ENCODE results near the gene TUSC2.

The TUSC2 gene

DNA sequence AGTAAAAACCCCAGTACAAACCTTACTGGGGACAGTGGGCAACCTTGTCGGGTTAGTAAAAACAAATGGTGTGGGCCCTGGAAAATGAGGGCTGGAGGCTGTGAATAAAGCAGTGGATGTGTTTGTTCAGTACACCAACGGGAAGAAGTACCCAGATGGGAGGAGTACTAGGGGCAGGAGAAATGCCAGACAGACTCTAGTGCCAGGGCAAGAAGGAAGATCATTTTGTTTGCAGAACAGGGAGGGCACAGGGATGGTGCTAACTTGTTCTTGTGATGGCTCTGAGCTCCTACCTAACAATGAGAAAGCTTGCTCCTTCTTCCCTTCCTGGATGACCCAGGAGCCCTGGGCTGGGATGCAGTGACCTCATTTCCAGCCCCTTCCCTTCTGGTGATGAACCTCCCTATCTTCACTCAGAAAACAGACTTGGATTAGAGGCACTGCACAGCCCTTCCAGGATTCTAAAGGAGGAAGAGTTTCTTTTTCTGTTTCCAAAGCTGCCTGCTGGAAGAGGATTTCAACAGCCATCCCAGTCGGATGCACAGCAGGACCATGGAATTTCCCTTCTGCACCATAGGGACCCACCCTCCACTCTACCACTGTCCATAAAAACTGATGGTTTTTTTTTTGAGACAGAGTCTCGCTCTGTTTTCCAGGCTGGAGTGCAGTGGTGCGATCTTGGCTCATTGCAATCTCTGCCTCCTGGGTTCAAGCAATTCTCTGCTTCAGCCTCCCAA is 6.5 kb upstream of the TUSC2 start:
- no peak for DNase-seq

DNA sequence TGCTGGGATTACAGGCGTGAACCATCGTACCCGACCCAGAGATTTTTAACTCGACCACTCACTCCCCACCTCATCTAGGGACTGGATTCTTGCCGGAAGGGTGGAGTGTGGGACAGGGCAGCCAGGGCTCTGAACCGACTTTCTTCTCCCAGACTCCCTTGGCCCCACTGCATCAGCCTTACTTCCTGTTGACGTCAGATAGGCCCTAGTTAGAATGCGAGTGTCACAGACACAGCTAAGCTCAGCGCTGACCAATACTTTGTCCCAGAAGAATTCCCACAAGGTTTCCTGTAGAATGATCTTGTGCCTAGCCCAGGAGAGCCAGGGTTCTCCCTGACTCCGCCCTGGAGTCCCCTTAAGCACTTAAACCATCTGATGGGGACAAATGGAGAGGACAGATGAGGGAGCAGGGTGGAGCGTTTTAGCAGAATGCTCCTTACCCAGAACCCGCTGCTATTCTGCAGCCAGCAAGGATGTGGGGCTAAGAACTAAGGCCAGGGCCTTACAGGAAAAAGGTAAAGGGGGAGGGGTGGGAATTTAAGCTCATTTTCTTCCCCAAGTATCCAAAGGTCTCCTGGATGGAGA is 5.8 kb upstream of the TUSC2 start:
- no peak for DNase-seq

DNA sequence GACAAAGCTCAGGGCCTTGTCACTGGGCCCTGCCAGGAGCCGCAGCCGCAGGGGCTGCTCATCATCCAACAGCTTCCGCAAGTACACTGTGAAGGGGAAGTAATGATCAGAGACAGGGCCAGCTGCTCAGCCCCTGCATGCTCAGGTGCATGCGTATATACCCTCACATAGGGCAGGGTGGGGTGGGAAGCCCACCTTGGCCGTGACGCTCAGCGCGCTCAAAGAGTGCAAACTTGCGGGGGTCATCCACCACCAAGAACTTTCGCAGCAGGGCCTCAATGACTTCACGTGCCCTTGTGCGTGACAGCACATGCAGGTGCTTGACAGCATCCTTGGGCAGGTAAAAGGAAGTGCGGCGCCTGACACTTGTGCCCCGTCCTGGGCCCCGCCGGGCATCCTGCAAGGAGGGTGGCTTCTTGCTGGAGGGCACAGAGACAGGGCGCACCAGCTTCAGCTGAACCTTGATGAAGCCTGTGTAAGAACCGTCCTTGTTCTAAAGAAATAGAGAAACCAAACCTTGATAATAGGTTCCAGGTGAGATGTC is 3.4 kb upstream of the TUSC2 start:
- no peak for DNase-seq

- no peak for DNase-seq
These were observed 2.3 kb upstream of the TUSC2 start for GRCh38 chr3:50330330-50330729.

DNA sequence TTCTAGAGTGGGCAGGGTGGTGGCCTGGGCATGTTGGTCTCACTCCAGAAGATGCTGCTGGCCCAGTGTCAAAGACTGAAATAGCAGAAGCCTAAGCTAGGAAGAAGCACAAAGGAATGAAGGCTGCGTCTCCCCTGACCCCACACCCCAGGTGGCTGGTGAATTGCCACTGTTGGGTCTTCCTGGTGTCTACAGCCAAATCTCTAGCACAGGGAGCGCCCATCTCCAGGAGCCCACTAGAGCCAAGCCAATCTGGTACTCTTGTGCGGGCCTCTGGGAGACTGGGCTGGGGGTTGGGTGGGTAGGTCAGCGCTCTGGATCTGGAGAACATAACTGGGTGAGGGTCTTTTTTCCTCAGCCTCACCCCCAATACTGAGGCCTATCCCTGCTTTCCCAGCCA is 894 bp downstream of the TUSC2 start:
- DNase-seq: no peak

DNA sequence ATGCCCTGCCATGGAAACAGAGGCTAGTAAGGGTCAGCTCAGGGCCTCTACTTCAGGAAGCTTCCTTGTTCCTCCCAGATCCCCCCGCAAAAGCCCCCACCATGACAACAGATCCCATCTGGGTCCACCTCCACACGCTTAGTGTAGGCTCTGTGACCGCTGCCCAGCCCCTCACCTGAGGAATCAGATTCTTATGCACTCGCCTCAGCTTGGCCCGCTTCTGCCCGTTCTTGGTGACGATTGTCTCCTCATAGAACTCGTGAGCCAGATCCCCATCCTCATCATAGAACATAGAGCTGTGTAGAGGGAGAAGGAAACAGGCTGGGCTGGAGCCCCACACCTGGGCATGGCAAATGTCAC is 1.9 kb downstream of the TUSC2 start:
- no peak for DNase-seq

DNA sequence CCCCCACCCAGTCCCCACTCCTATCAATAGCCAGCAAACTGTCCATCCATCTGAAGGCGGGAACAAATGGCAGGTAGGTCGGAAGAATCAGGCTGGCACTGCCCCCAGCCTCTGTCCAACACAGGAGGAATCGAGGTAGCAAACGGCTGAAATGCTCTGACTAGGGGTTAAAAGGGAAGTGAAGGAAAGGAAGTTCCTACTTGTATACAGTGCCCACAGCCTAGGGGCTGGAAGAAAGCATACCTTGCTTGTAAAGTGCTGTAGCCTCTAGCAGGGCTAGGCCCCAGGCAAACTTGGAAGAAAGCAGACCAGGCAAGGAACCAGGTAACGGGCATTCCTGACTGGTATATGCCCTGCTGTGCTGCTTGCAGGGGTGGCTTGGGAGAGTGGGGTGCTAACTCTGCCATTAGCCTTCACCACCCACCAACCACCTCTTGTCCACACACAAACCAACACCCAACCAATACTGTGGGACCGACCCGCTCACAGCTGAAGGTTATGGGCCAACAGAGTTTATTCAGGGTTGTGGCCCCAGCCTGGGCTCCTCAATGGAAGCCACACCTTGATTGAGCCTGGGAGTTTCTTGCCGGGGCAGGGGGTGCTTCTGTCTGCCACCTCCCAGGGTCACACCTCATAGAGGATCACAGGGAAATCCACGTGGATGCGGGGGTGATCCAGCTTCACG is 2.4 kb downstream of the TUSC2 start:
- DNase-seq: no peak

- no peak for DNase-seq
These were observed 2.9 kb downstream of the TUSC2 start for GRCh38 chr3:50325113-50325480.

DNA sequence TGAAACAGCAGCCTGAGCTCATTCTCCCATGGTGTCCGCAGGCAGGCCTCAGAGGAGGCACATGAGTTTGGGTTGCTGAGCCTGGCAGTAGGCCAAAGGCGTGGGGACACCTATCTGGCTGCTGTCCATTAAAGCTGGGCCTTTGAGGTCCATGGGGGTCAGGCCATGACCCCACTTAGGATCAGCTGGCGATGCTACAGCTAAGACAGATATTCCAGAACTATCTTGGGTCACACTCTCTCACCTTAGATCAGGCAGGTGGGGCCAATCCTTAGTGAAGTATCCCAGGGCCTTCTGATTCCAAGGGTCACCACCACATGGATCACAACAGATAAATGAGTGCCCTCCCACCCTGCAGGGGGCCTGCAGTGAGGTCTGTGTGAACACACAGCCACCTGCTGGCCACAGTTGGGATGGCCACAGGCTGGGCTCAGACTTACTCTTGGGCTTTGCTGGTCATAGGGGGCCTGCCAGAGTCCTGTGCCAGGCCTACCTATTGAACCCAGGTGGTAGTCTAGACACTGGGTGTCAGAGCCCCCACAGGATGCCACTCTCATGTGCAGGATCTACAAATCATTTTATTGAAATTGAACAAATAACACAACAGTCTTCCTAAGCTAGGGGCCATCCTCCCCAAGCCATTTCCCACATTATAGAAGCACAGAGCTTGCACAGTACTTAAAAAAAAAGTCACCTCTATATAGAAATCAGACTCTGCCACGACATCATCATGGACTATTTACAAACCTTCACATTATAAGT is 3.5 kb downstream of the TUSC2 start:
- DNase-seq: peak; percentile 70

DNA sequence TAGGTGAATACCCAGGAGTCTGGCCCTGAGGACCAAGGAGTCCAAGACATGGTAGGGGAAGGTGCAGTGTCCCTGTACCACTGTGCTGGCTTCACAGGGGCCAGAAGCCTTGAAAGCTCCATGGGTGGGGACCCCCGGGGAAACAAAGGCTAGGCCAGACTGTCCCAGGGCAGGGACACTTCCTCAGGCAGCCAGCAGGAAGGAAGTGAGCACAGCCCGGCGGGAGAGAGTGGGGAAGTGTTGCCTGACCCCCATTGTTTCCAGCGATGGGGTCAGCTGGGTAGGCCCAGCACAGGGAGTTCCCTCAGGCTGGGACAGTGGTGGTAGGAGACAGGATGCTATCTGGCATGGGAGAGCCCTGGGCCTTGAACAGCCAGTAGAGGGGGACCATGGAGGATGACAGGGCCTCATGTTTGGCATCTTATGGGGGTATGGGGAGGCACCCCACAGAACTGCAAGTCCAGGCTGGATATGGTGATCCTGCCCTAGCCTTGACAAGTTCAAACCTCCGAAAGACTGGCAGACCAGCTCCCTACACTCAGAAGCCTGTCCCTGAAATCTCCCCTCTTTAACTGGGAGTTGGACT is 4.3 kb downstream of the TUSC2 start:
- DNase-seq: no peak

- no peak for DNase-seq
These were observed 4.9 kb downstream of the TUSC2 start for GRCh38 chr3:50323092-50323600.

DNA sequence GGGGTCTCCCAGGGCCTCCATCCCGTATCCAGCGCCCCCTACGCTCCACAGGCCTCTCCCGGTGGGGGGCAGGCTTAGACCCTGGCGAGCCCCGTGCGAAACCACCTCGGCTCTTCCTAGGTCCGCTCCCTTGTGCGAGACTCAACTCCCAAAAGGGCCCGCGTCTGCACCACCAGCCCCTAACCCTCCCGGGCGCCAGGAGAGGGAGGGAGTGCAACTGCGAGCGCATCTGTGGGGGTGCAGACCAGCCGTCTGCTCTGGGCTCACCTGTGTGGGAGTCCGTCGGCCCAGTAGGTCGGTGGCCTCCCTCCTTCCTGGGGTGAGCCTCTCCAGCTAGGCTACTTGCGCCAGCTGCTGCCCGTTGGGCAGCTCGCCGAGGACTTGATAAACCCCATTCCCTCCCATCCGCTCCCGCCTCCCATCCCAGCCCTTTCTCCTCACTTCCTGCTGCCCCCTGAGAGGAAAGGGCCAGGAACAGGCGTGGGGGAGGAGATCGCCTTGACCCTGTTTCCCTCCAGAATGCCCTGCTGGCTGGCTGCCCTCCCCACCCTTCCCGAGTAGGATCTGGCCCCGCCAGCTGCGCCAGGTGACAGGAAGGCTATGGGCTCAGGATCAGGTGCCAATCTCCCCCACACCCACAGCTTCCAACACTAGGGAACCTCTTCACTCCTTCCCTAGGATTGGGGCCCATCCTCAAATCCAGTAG is 5.5 kb downstream of the TUSC2 start, which contains the start of gene HYAL2:
TSS of gene HYAL2 (minus strand) at position 360 of the 706 bp plus-strand sequence. CDS start 2,256 bp downstream, outside the sequence.
- no peak for DNase-seq

DNA sequence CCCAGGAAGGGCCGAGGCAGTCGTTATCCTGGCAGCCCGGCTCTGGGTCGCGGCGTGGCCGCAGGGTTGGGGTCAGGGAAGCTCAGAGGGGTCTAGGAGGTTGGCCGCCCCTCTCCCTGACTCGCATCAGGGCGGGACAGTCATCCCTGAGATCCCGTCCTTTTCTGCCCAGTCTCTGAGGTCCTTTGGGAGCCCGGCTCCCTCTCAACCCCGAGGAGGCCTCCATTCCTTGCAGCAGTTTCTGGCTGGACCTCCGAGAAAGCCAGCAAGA is 6.0 kb downstream of the TUSC2 start:
- no peak for DNase-seq

- DNase-seq: peak; percentile 86
These were observed 6.5 kb downstream of the TUSC2 start for GRCh38 chr3:50321336-50322114.

DNA sequence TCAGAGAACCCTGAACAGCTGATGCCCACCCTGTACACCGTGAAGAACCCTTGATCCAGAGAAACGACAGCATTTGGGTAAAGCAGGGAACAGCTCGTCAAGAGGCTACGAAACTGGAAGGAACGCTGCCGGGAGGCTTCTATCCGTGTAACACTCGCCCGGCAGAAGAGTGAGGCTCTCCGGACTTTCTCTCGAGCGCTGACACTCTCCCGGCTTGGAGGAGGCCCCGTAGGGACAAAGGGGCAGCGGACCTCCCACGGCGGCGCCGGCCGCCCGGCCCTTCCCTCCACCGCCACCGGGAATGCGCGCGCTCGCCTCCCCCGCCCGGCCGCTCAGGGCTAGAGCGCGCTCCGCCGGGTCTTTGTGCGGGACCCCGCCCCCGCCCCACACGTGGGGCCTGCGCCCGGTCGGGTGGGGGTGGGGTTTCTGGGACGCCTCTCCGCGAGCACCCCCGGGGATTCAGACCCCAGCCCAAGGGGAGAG is 7.1 kb downstream of the TUSC2 start:
- DNase-seq: no peak

DNA sequence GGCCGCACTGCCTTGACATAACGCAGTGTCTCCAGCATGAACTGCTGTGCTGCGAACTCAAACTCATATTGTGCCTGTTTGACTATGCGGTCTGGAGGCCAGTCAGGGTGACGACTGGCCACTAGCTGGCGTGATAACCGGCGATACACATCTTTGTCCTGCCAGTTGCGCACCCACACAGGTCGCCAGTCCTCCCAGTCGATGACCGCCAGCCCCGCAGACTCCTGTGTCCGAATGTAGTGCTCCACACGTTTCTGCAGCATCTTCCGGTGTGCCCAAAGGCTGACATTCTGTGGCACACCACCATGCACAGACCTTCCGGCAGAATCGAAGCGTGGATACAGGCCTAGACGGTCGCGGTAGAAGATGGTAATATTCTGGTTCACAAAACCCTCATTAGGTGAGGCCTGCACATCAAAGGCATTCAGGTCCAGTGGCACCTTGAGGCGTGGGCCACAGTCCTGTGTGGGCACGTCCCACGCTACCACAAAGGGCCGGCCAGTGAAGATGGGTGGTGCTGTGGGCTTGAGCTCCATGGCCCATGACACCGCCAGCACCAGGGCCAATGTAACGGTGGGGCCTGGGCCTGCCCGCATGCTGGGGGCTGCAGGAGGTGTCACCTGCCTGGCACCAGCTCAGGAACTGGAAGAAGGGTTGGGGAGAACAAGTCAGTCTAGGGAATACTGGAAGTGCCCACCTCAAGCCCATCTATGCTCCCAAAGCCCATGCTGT is 8.0 kb downstream of the TUSC2 start:
- no peak for DNase-seq

DNA sequence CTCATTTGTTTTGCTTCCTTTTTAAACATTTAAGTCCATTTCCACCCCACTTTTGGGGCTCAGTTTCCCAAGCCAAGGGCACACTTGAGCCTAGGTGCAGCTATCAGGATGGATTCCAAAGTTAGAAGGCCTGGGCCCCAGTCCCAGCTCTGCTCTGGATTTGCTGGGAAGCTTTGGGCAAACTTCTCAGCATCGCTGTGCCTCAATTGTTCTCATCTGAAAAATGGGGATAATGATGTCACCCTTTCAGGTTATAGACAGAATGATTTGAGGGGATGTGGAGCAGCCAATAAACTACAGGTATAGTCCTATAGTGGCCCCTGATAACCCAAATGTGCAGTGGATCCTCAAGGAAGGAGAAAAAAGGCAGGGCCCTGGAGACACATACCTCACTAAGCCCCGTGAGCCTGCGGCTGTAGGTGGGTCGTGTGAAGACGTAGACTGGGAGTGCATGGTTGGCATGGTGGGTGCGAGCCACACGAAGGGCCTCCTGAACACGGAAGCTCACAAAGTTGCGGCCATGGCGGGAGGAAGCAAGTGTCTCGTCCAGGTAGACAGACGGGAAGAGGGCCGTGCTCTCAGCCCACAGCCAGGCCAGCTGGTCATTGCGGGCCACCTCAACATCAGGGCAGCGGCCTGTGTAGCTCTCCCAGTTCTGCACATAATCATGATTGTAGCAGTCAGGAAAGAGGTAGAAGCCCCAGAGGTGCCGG is 8.7 kb downstream of the TUSC2 start:
- DNase-seq: no peak

DNA sequence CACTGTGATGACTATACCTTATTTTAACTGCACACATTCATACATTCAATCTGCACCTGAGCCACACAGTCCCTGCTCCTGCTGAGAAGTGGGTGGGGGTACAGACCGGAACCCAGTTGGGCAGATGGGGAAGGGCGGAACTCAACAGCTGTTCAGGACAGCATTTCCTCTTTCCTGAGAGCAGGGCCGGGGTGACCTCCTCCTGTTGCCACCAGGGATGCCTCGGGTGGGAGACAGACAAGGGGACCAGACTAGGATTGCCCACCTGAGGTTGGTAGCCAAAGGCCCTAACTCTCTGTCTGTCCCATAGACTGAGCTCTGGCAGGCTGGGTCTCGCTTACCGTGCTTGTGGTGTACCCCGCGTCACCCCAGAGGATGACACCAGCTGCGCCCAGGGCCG is 9.4 kb downstream of the TUSC2 start:
- DNase-seq: no peak

- DNase-seq: no peak
These were observed 9.9 kb downstream of the TUSC2 start for GRCh38 chr3:50318163-50318562.

DNA sequence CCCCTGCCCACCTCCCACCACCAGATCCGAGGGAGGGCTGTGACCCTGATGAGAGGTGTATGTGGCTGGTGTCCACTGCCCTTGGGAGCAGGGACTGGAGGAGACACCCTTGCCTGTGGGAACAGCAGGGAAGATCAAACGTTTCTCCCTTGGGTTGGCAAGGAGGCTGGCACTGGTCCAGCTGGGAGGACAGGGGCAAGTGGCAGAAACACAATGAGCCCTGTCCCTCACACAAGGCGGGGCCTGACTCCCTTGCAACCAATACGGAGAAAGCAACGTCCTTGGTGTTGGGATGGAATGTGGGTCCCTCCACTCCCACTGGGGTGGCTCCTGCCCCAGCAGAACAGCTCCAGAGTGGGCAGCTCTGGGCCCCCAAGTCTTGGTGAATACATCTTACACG is 10.7 kb downstream of the TUSC2 start:
- no peak for DNase-seq

Measured in CD4-positive, alpha-beta T cell treated with Interleukin-12 subunit alpha and Interleukin-12 subunit beta, for 1 hour (primary cell).